ENCODE data around the gene CCPG1. TPM values are rescaled to one million over a fixed set of nuclear protein-coding genes. Genes with fewer than 3 reads are reported as not detected.
"Not testable (repeated sequence)": the region's sequence is repeated elsewhere in the genome, so short reads cannot be mapped to it uniquely, and the experiment has no call there.

The CCPG1 gene
- polyA plus RNA-seq, 1 donor from 2014 or later = 32.6 TPM

DNA sequence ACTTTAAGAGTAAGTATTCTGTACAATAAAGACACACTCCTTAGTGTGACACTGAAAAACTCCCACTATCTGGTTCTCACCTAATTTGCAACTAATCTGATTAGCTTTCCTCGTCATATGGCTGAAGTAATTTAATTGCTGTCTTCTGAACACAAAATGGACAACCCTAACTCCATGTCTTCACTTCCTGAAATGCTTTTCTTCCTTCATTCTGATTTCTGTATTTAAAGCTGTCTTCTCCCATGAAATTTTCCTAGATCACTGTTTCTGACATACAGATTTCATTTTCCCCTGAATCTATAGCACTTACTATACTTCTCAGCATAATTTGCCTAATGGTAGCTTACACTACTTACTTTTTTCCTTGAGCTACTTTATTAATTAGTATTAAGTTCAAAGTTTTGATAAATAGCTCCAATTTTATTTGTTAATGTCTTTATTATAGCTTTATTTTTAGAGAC lies 6.3 kb downstream of the CCPG1 start:
- Mint-ChIP-seq H3K36me3 (peaks cover 14% of the 10 kb centered on the region), H3K9me3 (peaks cover 0 to 2% (median 0%) of the 10 kb centered on the region in 3 donors), H3K4me3 (no peak overlapping the region), H3K27ac (no peak overlapping the region), H3K27me3 (no peaks in the 10 kb centered on the region), H3K4me1 (peaks cover 23 to 35% (median 28%) of the 10 kb centered on the region in 3 donors)

DNA sequence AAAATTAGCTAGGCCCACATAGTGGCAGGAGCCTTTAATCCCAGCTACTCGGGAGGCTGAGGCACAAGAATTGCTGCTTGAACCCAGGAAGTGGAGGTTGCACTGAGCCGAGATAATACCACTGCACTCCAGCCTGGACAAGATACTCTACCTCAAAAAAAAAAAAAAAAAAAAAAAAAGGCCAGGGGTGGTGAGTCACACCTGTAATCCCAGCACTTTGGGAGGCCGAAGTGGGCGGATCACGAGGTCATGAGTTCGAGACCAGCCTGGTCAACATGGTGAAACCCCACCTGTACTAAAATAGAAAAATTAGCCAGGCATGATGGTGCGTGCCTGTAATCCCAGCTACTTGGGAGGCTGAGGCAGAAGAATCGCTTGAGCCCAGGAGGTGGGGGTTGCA lies 8.1 kb downstream of the CCPG1 start:
- not testable (repeated sequence) for H3K9me3 Mint-ChIP-seq, H3K4me3 Mint-ChIP-seq, H3K27ac Mint-ChIP-seq, H3K27me3 Mint-ChIP-seq
- Mint-ChIP-seq H3K4me1 (peaks cover 25 to 38% (median 29%) of the 10 kb centered on the region in 3 donors), H3K36me3 (peaks cover 18% of the 10 kb centered on the region)

DNA sequence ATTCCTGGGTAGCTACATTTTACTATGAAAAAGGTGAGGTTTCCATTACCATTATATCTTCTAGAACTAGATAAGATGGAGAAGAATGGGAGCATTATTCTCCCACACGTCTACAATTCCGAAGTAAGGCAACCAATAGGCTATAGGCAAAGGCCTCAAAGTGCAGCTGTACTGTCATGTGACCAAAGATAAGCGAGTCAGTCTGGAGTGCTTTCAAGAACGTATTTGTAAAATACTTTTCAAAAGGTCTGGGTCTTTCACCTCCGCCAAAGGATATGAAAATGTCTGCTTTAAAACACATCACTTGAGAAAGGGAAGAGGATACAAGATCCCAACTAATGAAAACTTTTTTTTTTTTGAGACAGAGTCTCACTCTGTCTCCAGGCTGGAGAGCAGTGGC lies 9.9 kb downstream of the CCPG1 start:
- Mint-ChIP-seq H3K4me3 (no peak overlapping the region), H3K9me3 (peaks cover 2 to 4% (median 3%) of the 10 kb centered on the region in 3 donors), H3K36me3 (peaks cover 22% of the 10 kb centered on the region), H3K4me1 (peaks cover 17 to 37% (median 22%) of the 10 kb centered on the region in 3 donors), H3K27me3 (no peaks in the 10 kb centered on the region), H3K27ac (peak overlapping the region in 1 of 3 donors; percentile 67)

DNA sequence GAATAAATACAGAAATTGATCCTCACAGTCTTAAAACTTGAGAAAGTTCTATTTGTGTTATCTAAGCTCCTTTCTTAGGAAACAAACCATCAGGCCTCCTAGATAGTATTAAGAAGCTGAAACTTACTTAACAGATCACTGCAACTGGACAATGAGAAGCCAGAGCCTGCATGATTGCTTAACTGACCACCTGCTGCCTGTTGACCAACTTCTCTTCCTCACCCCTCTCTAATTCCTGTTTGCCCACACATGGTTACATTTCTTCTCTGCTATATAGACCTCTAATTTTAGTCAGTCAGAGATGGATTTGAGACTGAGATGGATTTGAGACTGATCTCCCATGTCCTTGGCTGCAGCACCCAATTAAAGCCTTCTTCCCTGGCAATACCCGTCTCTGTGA lies 13.5 kb downstream of the CCPG1 start:
- Mint-ChIP-seq H3K9me3 (peaks cover 0 to 4% (median 3%) of the 10 kb centered on the region in 3 donors), H3K4me3 (no peak overlapping the region), H3K36me3 (peaks cover 23% of the 10 kb centered on the region), H3K27me3 (no peaks in the 10 kb centered on the region), H3K4me1 (peaks cover 11 to 17% (median 11%) of the 10 kb centered on the region in 3 donors), H3K27ac (no peak overlapping the region)

DNA sequence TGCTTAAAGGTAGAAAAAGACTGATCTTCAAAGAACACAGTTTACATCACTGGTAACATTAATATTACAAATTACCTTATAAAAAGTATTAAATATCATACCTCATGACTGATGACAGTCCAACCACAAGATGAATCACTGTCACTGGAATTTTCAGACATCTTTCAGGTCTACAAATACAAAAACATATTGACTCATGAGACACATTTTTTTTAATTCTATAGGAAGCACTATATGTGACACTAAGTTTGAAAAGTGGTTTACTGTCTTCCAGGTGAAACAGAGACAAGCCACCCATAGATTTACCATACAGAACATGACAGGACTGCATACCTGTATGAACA lies 18.9 kb downstream of the CCPG1 start:
- H3K9me3 Mint-ChIP-seq = no peaks in the 10 kb centered on the region
- peaks cover 10% of the 10 kb centered on the region for H3K36me3 Mint-ChIP-seq
- H3K4me3 Mint-ChIP-seq = no peak overlapping the region
- H3K27ac Mint-ChIP-seq = no peak overlapping the region
- H3K4me1 Mint-ChIP-seq = peaks cover 0 to 2% (median 0%) of the 10 kb centered on the region in 3 donors
- H3K27me3 Mint-ChIP-seq = no peaks in the 10 kb centered on the region

DNA sequence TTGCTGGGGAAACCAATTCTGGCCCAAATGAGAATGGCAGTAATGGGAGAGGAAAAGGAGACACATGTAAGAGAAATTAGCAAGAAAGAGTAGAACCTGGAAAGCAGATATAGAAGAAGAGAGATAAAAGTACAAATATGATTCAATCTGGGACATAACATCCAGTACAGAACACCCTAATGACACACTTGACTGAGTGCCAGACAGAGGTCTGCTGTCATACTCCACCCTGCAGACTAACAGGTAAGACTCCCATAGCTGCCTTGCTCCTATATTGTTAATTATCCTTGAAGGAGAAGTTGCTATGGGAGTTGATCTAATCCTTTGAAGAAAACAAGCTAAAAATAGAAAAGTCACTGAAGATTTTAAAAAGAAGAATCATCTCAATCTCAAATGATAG lies 21.1 kb downstream of the CCPG1 start:
- Mint-ChIP-seq H3K9me3 (no peaks in the 10 kb centered on the region), H3K4me1 (no peaks in the 10 kb centered on the region), H3K27ac (peak overlapping the region in 1 of 3 donors; percentile 86), H3K27me3 (no peaks in the 10 kb centered on the region), H3K4me3 (no peak overlapping the region), H3K36me3 (peaks cover 13% of the 10 kb centered on the region)

DNA sequence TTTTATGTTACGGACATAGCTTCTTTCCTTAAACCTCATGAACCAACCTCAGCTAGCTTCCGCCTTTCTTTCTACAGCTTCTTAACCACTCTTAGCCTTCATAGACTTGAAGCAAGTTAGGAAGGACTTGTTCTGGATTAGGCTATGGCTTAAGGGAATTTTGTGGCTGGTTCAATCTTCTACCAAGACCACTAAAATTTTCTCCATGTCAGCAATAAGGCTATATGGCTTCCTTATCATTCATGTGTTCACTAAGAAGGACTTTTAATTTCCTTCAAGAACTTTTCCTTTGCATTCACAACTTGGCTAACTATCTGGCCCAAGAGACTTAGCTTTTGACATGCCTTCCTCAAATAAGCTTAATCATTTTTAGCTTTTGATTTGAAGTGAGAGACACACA lies 24.5 kb downstream of the CCPG1 start:
- Mint-ChIP-seq H3K4me3 (no peak overlapping the region), H3K9me3 (no peaks in the 10 kb centered on the region), H3K4me1 (no peaks in the 10 kb centered on the region), H3K36me3 (peaks cover 11% of the 10 kb centered on the region), H3K27ac (peak overlapping the region in 1 of 3 donors; percentile 31), H3K27me3 (no peaks in the 10 kb centered on the region)

DNA sequence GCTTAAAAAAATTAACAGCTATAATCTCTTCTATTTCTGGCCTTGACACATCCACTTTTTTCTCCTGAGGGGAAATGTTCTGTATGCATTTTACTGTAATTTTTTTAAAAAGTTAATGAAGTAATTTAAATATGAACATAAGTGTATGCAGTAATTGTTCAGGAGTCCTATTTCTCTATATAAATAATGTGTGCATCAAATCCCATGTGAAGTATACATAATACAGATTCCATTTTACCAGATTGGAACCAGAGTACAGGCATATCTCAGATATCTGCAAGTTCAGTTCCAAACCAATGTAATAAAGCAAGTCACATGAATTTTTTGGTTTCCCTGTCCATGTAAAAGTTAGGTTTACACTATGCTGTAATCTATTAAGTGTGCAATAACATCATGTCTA lies 26.6 kb downstream of the CCPG1 start:
- H3K27ac Mint-ChIP-seq = no peak overlapping the region
- peaks cover 8% of the 10 kb centered on the region for H3K36me3 Mint-ChIP-seq

DNA sequence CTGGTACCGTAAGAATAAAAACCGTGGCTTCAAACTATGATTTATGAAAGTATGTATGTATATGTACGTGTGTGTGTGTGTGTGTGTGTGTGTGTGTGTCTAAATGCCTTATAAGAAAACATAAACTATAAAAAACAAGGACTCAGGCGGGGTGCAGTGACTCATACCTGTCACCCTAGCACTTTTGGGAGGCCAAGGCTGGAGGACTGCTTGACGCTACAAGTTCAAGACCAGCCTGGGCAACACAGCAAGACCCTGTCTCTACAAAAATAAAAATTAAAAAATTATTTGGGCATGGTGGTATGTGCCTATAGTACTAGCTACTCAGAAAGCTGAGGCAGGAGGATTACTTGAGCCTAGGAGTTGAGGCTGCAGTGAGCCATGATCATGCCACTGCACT lies 29.1 kb downstream of the CCPG1 start:
- Mint-ChIP-seq H3K36me3 (peaks cover 8% of the 10 kb centered on the region), H3K27ac (no peak overlapping the region), H3K9me3 (no peaks in the 10 kb centered on the region), H3K27me3 (no peaks in the 10 kb centered on the region), H3K4me3 (no peak overlapping the region), H3K4me1 (peaks cover 0 to 4% (median 0%) of the 10 kb centered on the region in 3 donors)

More for the DNA sequence above, 26.6 kb downstream of the CCPG1 start:
- Mint-ChIP-seq H3K9me3 (no peaks in the 10 kb centered on the region), H3K4me3 (no peak overlapping the region), H3K27me3 (no peaks in the 10 kb centered on the region), H3K4me1 (no peaks in the 10 kb centered on the region)

DNA sequence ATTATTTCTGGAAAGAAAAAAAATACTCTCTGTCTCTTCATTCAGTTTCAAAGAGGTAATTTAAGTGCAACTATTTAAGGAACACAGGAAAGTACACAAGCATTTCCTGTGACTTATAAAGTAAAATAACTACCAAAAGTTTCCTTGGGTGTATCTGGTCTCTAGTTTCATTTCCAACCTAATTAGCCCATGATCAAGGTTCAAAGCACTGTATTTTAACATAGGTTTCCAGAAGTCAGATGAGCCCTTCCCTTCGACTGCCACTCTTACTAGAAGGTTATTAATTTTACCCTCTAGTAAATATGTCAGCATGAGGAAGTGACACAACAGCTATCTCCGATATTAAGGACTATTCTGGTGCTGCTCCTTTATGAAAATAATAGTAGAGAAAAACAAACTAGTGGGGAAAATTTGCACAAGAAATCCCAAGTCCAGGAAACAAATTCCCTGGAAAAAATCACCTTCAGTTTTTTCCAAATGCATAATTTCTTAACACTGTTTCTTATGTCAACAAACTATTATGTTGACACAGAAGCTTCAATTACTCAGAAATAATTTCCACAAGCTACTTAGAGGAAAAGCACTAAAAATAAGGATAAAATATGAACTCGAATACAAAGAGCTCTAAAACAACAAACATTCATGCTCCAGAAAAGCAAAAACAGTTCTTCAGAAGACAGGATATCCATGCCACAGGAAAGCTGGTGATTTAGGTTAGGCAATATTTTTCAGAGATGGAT lies 35.3 kb downstream of the CCPG1 start:
- H3K9me3 Mint-ChIP-seq = no peaks in the 10 kb centered on the region
- H3K4me1 Mint-ChIP-seq = peaks cover 15 to 18% (median 18%) of the 10 kb centered on the region in 3 donors
- H3K4me3 Mint-ChIP-seq = peak overlapping the region in 1 of 4 donors; percentile 14
- H3K27me3 Mint-ChIP-seq = no peaks in the 10 kb centered on the region
- H3K27ac Mint-ChIP-seq = peak overlapping the region in 2 of 3 donors; percentile 13 to 39
- H3K36me3 Mint-ChIP-seq = peaks cover 5% of the 10 kb centered on the region

DNA sequence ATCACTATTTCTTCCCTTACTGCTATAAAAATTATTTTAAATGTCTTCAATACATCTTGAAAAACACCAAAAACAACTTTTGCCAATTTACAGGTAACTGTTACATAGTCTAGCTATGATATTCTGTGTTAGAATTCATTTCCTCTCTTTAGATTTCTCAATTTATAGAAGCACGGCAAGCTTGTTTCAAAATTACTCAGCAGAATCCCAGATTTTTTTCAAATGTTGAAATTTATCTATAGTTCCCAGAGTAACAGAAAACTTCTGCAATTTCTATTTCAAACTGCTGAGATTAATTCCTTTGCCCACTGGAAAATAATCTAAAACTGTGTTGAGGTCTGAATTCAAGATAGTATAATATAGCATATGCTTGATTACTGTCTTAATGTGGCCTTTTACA lies 41.2 kb downstream of the CCPG1 start:
- Mint-ChIP-seq H3K27me3 (no peaks in the 10 kb centered on the region), H3K36me3 (peaks cover 7% of the 10 kb centered on the region), H3K9me3 (no peaks in the 10 kb centered on the region), H3K27ac (peak overlapping the region in 1 of 3 donors; percentile 65), H3K4me1 (peaks cover 0 to 3% (median under 1%) of the 10 kb centered on the region in 3 donors), H3K4me3 (no peak overlapping the region)

DNA sequence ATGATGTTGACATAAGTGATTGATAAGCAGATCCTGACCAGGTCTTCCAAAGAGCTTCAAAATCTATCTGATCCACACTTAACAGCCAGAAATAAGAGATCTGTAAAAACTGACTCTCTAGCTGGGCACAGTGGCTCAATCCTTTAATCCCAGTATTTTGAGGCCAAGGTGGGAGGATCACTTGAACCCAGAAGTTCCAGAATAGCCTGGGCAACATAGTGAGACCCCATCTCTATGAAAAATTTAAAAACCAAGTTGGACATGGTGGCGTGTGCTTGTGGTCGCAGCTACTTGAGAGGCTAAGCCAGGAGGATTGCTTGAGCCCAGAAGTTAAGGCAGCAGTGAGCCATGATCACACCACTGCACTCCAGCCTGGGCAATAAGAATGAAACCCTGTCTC lies 45.5 kb downstream of the CCPG1 start:
- H3K4me3 Mint-ChIP-seq = no peak overlapping the region
- no peak overlapping the region for H3K27ac Mint-ChIP-seq
- no peaks in the 10 kb centered on the region for H3K9me3 Mint-ChIP-seq
- peaks cover under 1% of the 10 kb centered on the region for H3K36me3 Mint-ChIP-seq
- peaks cover 0 to 4% (median 2%) of the 10 kb centered on the region in 3 donors for H3K4me1 Mint-ChIP-seq
- H3K27me3 Mint-ChIP-seq = no peaks in the 10 kb centered on the region

DNA sequence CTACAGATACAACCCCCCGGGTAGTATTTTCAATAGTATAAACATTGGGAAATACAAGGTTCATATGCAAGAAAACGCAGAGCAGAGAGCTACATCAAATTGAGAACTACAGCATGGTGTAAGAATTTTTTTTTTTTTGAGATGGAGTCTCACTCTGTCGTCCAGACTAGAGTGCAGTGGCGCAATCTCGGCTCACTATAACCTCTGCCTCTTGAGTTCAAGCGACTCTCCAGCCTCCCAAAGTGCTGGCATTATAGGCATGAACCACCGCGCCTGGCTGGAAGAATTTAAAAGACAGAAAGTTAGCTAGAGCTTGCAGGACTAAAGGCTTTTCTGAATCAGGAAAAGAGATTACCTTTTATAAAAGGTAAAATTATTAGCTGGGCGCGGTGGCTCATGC lies 47.1 kb downstream of the CCPG1 start:
- Mint-ChIP-seq H3K4me3 (no peak overlapping the region), H3K9me3 (no peaks in the 10 kb centered on the region), H3K27me3 (no peaks in the 10 kb centered on the region), H3K4me1 (peaks cover 0 to 4% (median 2%) of the 10 kb centered on the region in 3 donors), H3K36me3 (peaks cover 9% of the 10 kb centered on the region), H3K27ac (no peak overlapping the region)

DNA sequence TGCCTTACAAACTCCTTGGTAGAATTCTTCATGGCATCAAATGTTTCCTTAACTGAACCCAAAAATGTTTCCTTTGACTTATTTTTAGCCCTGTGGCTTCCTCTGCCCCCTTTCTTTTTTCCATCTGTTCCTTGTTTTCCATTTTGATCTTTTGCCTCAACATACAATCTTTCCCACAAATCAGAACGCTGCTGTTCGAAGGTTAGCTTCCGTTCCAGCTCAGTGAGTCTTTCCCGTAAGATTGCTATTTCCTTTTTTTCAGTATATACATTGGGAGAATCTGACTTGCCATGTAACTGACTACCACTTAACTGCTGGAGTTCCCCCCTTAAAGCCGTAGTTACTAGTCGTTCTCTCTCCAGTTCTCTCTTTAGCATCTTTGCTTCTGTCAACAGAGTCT lies 47.9 kb downstream of the CCPG1 start:
- no peaks in the 10 kb centered on the region for H3K27me3 Mint-ChIP-seq
- peaks cover 9% of the 10 kb centered on the region for H3K36me3 Mint-ChIP-seq

DNA sequence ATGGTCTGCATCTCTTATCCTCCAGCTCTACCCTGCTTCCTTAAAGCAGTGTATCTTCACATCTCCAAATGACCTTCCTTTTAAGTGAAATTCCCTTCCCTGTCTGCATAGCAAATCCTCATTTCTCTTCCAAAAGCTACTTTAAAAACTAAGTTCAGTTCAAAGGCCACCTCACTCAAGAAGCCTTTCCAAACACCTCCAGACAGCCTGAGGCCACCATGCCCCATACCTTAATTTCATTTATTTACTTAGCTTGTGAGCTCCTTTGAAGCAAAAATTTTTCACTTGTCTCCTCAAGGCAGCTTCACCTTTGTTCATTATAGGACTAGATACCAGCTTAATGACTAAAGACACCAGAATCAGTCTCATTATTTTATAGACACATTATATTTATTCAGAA lies 49.7 kb downstream of the CCPG1 start:
- H3K4me1 Mint-ChIP-seq = peaks cover 0 to 4% (median 2%) of the 10 kb centered on the region in 3 donors

More for the DNA sequence above, 47.9 kb downstream of the CCPG1 start:
- Mint-ChIP-seq H3K9me3 (no peaks in the 10 kb centered on the region), H3K4me3 (no peak overlapping the region), H3K27ac (no peak overlapping the region), H3K4me1 (peaks cover 0 to 4% (median 2%) of the 10 kb centered on the region in 3 donors)

DNA sequence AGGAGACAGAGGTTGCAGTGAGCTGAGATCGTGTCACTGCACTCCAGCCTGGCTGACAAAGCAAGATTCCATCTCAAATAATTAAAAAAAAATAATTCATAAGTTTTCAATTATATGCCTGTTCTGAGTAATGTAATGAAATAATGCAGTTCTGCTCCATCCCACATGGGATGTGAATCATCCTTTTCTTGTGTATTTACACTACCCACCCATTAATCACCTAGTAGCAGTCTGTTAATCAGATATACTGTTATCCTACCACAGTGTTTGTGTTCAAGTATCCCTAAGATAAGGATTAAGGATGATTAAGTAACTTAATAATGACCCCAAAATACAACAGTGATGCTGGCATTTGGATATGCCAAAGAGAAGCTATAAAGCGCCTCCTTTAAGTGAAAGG lies 50.4 kb downstream of the CCPG1 start:
- no peaks in the 10 kb centered on the region for H3K9me3 Mint-ChIP-seq
- peaks cover 9% of the 10 kb centered on the region for H3K36me3 Mint-ChIP-seq
- peaks cover 0 to 4% (median 2%) of the 10 kb centered on the region in 3 donors for H3K4me1 Mint-ChIP-seq
- H3K4me3 Mint-ChIP-seq = no peak overlapping the region
- no peaks in the 10 kb centered on the region for H3K27me3 Mint-ChIP-seq
- H3K27ac Mint-ChIP-seq = no peak overlapping the region

More for the DNA sequence above, 49.7 kb downstream of the CCPG1 start:
- H3K4me3 Mint-ChIP-seq = no peak overlapping the region
- no peaks in the 10 kb centered on the region for H3K27me3 Mint-ChIP-seq
- no peak overlapping the region for H3K27ac Mint-ChIP-seq
- H3K9me3 Mint-ChIP-seq = no peaks in the 10 kb centered on the region
- peaks cover 9% of the 10 kb centered on the region for H3K36me3 Mint-ChIP-seq

All from IgD-negative memory B cell (primary cell).